Stimulated activated CD8-positive, alpha-beta memory T cell treated with anti-CD3 and anti-CD28 coated beads, Interleukin-12 subunit alpha, Interleukin-12 subunit beta, amount 100 ng/mL, for 4 hours (primary cell): ENCODE data around the gene KDM1B.

Source experiments
- DNase-seq: peaks from one replicate; pipeline ENCODE4 v3.0.0-alpha.2; 2020; ENCODE audit warnings: low read depth

KDM1B gene

DNA sequence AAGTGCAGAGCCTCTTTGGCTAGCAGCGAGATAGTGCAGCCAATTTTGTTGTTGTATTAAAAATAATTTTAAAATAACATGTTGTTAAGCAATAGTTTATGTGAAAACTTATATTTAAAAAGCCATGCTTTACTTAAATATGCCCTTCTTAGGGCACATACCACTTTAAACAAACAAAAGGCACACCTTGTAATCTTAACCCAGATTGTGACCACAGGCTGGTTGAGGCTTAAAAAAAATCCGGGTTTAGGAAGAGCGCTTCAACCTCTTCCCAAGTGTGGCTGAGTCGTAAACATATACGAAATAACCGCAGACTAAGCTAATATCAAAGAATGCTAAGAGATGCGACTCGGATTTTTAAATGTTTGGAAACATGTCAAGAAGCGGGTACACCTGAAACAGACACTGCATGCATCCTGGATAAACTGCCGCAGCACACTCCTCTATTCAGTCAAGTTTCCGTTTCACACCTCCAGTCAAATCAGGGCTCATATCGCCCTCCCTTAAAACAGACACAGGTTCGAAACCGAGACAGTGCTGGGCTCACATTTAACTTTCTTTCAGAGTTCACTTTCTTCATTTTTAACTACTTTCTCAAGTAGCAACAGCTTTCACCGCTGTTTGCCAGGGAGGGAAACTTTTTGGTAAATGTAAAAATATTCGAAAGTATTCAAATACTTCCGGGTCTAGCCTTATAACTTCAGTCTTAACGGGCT, 107.6 kb downstream of the KDM1B start:
- DNase-seq: no peak

DNA sequence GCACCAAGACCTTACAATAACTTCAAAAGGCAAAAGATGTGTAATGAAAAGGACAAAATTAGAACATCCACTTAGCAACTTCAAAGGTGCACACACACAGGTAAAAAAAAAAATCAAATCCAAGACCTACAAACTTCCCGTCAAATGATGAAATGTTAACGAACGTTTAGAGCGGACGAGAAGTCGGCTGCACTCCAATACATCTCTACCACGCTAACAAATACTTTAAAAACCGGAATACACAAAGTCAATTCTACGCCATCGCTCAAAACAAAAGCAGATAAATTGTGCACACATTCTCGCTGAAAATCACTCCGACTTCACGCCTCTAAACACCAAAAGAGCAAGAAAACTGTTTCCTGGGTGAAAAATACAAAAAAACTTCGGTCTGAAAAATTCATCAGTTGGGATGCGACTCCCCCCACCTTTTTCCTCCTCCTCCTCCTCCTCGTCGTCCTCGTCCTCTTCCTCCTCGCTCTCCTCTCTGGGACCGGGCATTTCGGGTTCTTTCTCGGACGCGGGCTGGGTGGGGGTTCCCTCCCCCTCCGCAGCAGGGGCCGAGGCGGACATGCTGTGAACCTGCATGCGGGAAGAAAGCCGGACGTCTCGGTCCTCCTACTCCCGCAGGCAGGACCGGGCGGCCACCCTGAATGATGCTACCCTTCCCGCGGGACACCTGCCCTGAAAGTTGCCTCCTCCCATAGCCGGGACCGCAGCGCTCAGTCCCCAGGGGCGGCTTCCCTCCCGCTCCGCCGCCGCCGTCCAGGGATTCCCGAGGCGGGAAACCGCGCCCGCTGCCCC, 108.4 kb downstream of the KDM1B start:
- peak; percentile 21 for DNase-seq

DNA sequence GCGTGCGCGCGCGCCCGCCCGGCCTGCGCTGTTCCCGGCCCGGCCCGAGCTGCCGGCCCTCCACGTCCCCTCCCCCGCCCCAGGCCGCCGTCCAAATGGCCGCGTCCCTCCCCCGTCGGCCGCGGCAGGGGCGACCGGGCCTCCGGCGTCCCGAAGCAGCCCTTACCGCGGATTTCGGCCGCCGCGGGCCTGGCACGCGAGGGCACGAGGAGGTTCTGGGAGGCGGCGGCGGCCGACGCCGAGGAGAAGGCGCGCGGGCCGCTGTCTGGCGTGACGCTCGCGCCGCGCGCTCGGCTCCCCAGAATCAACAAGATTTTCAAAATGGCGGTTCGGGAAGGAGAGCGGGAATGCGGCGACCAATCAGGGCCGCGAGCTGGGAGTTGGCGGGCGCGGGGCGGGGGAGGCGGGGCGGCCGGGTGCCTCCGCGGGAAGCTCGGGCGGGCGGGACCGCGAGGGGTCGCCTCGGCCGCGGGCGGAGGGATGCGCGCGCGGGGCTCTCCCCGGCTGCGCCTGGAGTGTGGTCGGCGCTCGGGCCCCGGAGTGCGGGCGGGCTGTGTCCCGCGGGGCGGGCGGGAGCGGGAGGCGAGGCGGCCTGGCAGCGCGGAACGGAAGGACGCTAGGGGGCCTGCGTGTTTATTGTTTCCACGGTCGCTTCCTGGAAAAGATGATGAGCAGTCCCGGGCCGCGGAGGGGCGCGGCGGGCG, 109.1 kb downstream of the KDM1B start, which contains the start of gene DEK:
DEK (minus strand) TSS at position 312 of the 704 bp plus-strand sequence. CDS start 543 bp downstream, outside the sequence.
- peak; percentile 78 for DNase-seq

DNA sequence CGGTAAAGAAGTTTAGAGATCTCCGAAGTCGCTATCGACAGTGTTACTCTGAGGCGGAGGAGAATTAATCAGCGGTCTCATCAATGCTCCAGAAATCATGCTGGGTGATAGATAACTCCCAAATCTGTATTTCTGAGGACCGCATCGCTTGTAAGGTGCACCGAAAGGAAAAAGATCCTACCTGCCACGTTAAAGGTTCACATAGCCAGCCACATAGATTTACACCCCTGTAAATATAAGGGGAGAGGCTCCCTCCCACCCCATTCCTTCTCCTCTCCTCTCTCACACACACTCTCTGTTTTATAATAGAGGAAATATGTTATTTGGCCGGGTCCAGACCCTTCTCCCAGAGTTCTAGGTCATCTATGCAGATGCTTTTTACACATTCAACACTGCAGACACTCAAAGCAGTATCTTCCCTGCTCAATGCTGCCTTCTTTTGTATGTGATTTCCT, 109.7 kb downstream of the KDM1B start:
- no peak for DNase-seq

DNA sequence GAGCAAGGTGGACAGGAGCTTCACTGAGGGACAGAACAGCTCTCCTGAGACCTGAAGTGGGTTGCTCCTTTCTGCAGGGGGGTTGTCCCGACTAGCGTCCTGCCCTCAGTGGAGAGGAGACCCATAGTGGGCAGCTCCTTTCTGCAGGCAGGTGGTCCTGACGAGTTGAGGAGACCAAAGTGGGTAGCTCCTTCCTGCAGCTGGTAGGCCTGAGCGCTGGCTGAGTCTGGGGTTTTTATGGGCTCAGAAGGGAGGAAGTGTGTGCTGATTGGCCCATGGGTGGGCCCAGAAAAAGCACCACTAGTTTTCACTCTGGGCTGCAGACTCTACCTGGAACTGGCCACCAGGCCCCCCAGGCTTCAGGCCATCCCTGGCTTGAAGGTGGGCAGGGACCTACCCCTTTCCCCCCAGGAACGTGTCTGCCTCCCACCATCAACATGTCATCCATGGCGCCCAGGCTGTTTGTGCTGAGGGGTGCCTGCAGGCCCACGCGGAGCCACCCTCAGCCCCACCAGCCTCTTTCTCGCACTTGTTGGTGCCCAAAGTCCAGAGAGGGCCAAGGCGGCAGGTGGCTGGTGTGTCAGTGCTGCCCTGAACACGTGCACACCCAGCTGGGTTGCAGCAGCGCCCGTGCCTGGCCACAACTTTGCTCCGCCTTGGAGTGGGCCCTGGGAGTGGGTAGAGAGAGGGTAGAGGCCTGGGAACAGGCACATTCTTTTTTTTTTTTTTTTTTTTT, 110.7 kb downstream of the KDM1B start:
- DNase-seq: no peak

DNA sequence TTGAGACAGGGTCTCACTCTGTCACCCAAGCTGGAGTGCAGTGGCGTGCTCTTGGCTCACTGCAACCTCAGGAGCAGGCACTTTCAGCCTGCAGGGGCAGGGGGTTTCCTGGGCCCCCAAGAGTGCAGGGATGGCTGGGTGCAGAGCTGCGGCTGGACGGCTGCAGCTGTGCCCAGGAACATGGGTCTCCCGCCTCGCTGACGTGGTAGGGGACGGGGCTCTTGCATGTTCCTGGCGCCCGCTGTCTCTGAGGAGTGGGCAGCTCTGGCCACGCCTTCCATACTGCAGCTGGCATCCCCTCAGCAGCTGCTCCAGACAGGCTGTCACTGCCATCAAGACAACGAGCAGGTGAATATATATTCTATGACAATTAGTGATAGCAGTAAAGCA, 111.3 kb downstream of the KDM1B start:
- DNase-seq: no peak

DNA sequence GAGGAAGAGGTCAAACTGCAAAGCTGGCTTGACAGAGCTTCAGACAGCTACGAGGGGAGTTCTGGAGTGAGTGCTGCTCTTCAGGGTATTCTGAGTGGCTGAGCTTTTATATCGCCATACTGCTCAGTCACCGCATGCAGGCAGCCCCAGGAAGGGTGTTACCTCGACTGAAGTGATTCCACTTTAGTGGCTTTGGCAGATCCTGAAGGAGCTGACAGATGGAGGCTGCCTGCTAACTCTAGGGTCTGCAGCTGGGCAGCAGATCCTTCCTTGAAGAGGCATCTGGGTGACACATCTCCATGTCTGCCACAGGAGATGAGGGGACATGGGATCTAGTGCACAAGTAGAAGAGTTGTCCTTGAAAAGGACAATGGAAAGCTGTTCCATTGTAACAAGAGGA, 112.8 kb downstream of the KDM1B start:
- DNase-seq: no peak

DNA sequence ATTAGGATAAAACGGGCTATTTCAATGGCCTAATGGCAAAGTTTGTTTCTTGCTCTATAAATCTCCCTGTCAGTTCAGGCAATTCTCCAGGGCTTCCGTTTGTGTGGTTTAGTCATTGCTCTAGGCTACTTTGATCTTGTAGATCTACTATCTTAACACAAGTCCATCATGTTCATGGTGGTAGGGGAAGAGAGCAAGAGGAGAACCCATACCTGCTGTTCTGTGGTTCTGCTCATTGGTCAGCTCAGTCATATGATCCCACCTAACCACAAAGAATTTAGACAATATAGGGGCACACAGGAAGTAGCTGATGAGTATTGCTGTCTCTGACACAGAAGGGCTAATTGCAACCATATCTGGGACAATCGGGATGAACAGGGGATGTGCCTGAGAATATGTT, 114.0 kb downstream of the KDM1B start:
- DNase-seq: no peak

DNA sequence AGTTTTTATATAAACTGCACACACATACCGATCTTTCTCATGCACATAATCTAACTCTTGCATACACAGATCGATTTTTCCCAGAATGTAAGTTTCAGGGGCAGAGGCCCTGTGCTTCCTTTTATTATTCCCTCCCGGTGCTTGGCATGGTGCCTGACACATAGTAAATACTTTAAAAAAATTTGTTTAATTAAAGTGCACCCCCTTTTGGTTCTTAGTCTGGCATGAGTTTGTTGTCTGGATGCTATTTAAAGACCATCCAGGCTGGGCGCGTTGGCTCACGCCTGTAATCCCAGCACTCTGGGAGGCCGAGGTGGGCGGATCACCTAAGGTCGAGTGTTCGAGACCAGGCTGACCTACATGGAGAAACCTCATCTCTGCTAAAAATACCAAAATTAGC, 114.5 kb downstream of the KDM1B start:
- no peak for DNase-seq

DNA sequence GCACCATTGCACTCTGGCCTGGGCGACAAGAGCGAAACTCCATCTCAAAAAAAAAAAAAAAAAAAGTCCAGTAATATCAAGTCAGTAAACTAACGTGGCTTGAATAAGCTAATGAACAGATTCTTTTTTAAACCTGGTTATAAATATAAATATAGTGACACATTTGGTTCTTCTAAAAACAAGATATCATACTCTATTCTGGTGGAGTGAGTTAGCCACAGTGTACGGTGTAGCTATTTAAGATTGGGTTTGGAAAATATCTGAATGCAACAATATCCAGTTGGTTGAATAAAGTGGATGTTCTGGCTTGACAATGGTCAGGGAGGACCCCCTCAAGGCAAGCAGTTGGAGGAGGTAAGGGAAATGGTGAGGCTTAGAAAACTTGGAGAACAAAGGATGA, 115.0 kb downstream of the KDM1B start:
- DNase-seq: no peak
